Peyer's patch (tissue), 4 donors: ENCODE measurements around the gene NMUR1. TPM values are rescaled to one million over a fixed set of nuclear protein-coding genes. Genes with fewer than 3 reads are reported as not detected.

Experiments
- DNase-seq, 3 donors: peaks; one replicate each; pipeline ENCODE4 v3.0.0-alpha.2; 2017 to 2019
- H3K27ac ChIP-seq, 4 donors: fragments of 200-600 bp; sonication (generic); one replicate each; pipeline ENCODE4 v1.5.1; 2016 to 2019
- H3K27me3 ChIP-seq, 2 donors: fragments of 200-600 bp; sonication (generic); one replicate each; pipeline ENCODE4 v1.5.1; 2019
- H3K36me3 ChIP-seq, 3 donors: fragments of 200-600 bp; sonication (generic); one replicate each; pipeline ENCODE4 v1.5.1; 2016 to 2019
- H3K4me1 ChIP-seq, 4 donors: fragments of 200-600 bp; sonication (generic); one replicate each; pipeline ENCODE4 v1.5.1; 2016 to 2019
- H3K4me3 ChIP-seq, 4 donors: fragments of 200-600 bp; sonication (generic); 1 replicate in 3 of 4; 2 replicates in 1 of 4; pipeline ENCODE4 v1.5.1; 2016 to 2019; ENCODE audit warnings: mild to moderate bottlenecking in 1 of 4
- H3K9me3 ChIP-seq, 4 donors: fragments of 200-600 bp; sonication (generic); one replicate each; pipeline ENCODE4 v1.5.1; 2016 to 2019; ENCODE audit warnings: mild to moderate bottlenecking in 1 of 4
- POLR2A ChIP-seq, 2 donors: fragments of 450-650 bp; IDR thresholded peaks; one replicate each; pipeline ENCODE4 v1.5.1; 2017; ENCODE audit warnings: antibody characterized with exemption in 2 of 2, mild to moderate bottlenecking in 2 of 2, moderate library complexity in 2 of 2
- small RNA-seq, 2 donors: library from RNA; depleted of rRNA; stranded (forward); fragments of <200 nt; gene quantifications; one replicate each; pipeline ENCODE3, GENCODE V24; 2016
- total RNA-seq, 4 donors: library from RNA; depleted of rRNA; stranded (reverse); fragments of >200 nt; gene quantifications; one replicate each; pipeline ENCODE4 v1.1.0, GENCODE V29; 2016
- TF ChIP-seq, protein P1 (sequence below), 6 experiments: fragments of 450-650 bp in 4 of 6; fragments of 200-600 bp in 2 of 6; sonication (generic) in 1 of 6; IDR thresholded peaks; one replicate each; pipeline ENCODE4 v1.5.1; 2017 to 2019; ENCODE audit warnings: antibody characterized with exemption in 6 of 6, mild to moderate bottlenecking in 3 of 6, moderate library complexity in 1 of 6

NMUR1 gene
- total RNA-seq, 4 donors from 2014 or later = 0.53 to 3.1 (median 0.80) TPM; not detected in 1

- Histone ChIP-seq H3K4me1 (no peaks in the 10 kb centered on the region), H3K4me3 (no peak overlapping the region), H3K36me3 (no peaks in the 10 kb centered on the region), H3K9me3 (no peaks in the 10 kb centered on the region), H3K27ac (no peak overlapping the region), H3K27me3 (no peaks in the 10 kb centered on the region)
- TF ChIP-seq POLR2A (IDR thresholded peaks at IDR 0.05) = no peak
- TF ChIP-seq, protein P1, sequence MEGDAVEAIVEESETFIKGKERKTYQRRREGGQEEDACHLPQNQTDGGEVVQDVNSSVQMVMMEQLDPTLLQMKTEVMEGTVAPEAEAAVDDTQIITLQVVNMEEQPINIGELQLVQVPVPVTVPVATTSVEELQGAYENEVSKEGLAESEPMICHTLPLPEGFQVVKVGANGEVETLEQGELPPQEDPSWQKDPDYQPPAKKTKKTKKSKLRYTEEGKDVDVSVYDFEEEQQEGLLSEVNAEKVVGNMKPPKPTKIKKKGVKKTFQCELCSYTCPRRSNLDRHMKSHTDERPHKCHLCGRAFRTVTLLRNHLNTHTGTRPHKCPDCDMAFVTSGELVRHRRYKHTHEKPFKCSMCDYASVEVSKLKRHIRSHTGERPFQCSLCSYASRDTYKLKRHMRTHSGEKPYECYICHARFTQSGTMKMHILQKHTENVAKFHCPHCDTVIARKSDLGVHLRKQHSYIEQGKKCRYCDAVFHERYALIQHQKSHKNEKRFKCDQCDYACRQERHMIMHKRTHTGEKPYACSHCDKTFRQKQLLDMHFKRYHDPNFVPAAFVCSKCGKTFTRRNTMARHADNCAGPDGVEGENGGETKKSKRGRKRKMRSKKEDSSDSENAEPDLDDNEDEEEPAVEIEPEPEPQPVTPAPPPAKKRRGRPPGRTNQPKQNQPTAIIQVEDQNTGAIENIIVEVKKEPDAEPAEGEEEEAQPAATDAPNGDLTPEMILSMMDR (IDR thresholded peaks at IDR 0.05) = no peak
- no peak for DNase-seq
These were observed 53.3 kb downstream of the NMUR1 start for GRCh38 chr2:231476920-231477319.

- no peaks in the 10 kb centered on the region for H3K36me3 ChIP-seq
- H3K27ac ChIP-seq = no peak overlapping the region
- DNase-seq = no peak
- H3K4me3 ChIP-seq = no peak overlapping the region
- TF ChIP-seq POLR2A (IDR thresholded peaks at IDR 0.05) = no peak
- TF ChIP-seq, protein P1 (IDR thresholded peaks at IDR 0.05) = no peak
- H3K27me3 ChIP-seq = no peaks in the 10 kb centered on the region
- H3K9me3 ChIP-seq = no peaks in the 10 kb centered on the region
- no peaks in the 10 kb centered on the region for H3K4me1 ChIP-seq
These were observed 54.3 kb downstream of the NMUR1 start for GRCh38 chr2:231475965-231476364.

Small RNAs within 50 kb of the gene (small RNA-seq; reads per million reads assigned to genes)
- gene RNU2-22P = 0 reads per million in 2 donors

Other genes starting within 250 kb of the NMUR1 start
- 100 to 1,000 TPM in 2 of 4 donors, 10 to 100 TPM in 1, 1 to 10 TPM in 1; 9.9 to 154 (median 90.3) TPM for gene B3GNT7, start 134.7 kb downstream of the NMUR1 start, total RNA-seq
- gene NCL, start 66.0 kb downstream of the NMUR1 start, total RNA-seq = 100 to 1,000 TPM in 3 of 4 donors, 10 to 100 TPM in 1; 80.7 to 661 (median 153) TPM
- not detected for gene TEX44, start 62.4 kb upstream of the NMUR1 start, total RNA-seq
- gene PTMA, start 178.1 kb upstream of the NMUR1 start, total RNA-seq = 1,000 to 10,000 TPM in 1 of 4 donors, 100 to 1,000 TPM in 3; 316 to 1,049 (median 353) TPM